ENCODE results near the gene SNX7. TPM values are rescaled to one million over a fixed set of nuclear protein-coding genes. Genes with fewer than 3 reads are reported as not detected.

The SNX7 gene
- polyA plus RNA-seq, 3 donors = 0.04 to 3.9 (median 0.15) TPM

DNA sequence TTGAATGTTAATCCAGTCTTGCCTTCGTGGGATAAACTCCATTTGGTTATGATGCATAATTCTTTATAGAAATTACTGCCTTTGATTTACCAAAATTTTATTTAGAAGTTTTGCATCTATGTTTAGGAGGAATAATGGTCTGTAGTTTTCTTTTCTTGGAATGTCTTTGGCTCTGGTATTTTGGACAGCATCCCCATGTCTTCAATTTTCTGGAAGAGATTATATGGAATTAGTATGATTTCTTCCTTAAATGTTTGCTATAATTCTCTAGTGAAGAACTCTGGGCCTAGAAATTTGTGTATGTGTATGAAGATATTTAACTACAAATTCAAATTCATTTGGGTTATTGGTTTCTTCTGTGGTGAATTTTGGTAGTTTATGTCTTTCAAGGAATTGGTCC lies 92.7 kb downstream of the SNX7 start:
- H3K9me3 Mint-ChIP-seq = no peaks in the 10 kb centered on the region
- Histone ChIP-seq H4K20me1 (ENCODE audit: insufficient read depth, low read length) (no peaks in the 10 kb centered on the region), H3K4me2 (replicated peaks; ENCODE audit: extremely low read depth, low read length, poor library complexity, severe bottlenecking) (no peak overlapping the region), H3K27ac (ENCODE audit: low read depth in 1 of 2, low read length in 2 of 2) (no peak overlapping the region), H3K4me1 (ENCODE audit: control insufficient read depth in 1 of 2, insufficient read depth in 2 of 2, low read length in 2 of 2) (no peaks in the 10 kb centered on the region), H2AFZ (ENCODE audit: insufficient read depth, low read depth, low read length, poor library complexity, severe bottlenecking) (no peak overlapping the region), H3K27me3 (ENCODE audit: control insufficient read depth in 2 of 2, insufficient read depth in 2 of 2, low read length in 2 of 2) (no peaks in the 10 kb centered on the region), H3K36me3 (replicated peaks in 1 of 2; ENCODE audit: control insufficient read depth in 1 of 2, insufficient read depth in 2 of 2, low read length in 2 of 2) (no peaks in the 10 kb centered on the region), H3K9ac (ENCODE audit: insufficient read depth, low read length, poor library complexity, severe bottlenecking) (no peak overlapping the region), H3K4me3 (replicated peaks in 1 of 3; ENCODE audit: low read depth in 2 of 3, low read length in 3 of 3) (no peak overlapping the region), H3K9me3 (replicated peaks in 1 of 2; ENCODE audit: control insufficient read depth in 1 of 2, insufficient read depth in 1 of 2, low read length in 2 of 2) (no peaks in the 10 kb centered on the region), H3K79me2 (ENCODE audit: insufficient read depth, low read length) (no peaks in the 10 kb centered on the region)
- intact Hi-C loops (cut with micrococcal nuclease) = loop anchor here in 1 of 2 donors (5.0 kb wide), 1 partner anchor 953 kb away; no protein-coding TSS in a partner anchor
- no peaks in the 10 kb centered on the region for H3K36me3 Mint-ChIP-seq
- H3K4me1 Mint-ChIP-seq = no peaks in the 10 kb centered on the region
- WGBS (ENCODE audit: insufficient coverage) = no CpG with 5 or more reads among the region's 1 CpG
- DNase-seq = no peak
- TF ChIP-seq, protein P1, sequence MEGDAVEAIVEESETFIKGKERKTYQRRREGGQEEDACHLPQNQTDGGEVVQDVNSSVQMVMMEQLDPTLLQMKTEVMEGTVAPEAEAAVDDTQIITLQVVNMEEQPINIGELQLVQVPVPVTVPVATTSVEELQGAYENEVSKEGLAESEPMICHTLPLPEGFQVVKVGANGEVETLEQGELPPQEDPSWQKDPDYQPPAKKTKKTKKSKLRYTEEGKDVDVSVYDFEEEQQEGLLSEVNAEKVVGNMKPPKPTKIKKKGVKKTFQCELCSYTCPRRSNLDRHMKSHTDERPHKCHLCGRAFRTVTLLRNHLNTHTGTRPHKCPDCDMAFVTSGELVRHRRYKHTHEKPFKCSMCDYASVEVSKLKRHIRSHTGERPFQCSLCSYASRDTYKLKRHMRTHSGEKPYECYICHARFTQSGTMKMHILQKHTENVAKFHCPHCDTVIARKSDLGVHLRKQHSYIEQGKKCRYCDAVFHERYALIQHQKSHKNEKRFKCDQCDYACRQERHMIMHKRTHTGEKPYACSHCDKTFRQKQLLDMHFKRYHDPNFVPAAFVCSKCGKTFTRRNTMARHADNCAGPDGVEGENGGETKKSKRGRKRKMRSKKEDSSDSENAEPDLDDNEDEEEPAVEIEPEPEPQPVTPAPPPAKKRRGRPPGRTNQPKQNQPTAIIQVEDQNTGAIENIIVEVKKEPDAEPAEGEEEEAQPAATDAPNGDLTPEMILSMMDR (IDR thresholded peaks at IDR 0.05) = no peak
- no peaks in the 10 kb centered on the region for H3K27me3 Mint-ChIP-seq (ENCODE audit: low read depth in 3 of 3)
- H3K27ac Mint-ChIP-seq = no peak overlapping the region
- H3K4me3 Mint-ChIP-seq = no peak overlapping the region

DNA sequence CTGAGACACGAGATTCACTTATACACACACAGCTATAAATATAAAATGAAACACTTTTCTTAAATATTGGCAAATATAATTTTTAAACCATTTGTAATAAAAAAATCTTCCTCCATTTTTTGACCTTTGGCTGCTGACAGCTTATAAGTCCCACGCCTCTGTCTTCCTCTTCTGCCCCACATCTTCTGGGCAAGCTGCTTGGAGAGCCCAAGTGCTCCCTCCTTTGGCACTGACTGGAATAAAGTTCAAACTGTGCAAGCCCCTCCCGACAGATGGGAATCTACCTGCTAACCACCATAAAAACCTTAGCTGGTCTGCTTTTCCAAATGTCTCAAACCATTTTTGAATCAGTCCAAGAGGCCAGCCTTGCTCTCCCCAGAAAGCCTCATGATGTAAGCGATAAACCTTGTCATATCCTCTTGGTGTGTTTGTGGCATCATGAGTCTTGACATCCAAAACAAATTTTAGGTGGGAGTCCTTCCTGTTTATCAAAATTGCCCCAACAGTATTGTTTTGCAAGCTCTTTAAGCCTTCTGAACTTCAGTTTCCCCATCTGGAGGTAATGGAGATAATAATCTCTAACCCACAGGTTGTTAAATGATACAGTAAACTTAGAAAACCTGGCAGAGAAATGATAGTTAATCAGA lies 99.8 kb downstream of the SNX7 start:
- Histone ChIP-seq H2AFZ (ENCODE audit: insufficient read depth, low read depth, low read length, poor library complexity, severe bottlenecking) (no peak overlapping the region), H3K9me3 (replicated peaks in 1 of 2; ENCODE audit: control insufficient read depth in 1 of 2, insufficient read depth in 1 of 2, low read length in 2 of 2) (no peaks in the 10 kb centered on the region), H3K27ac (ENCODE audit: low read depth in 1 of 2, low read length in 2 of 2) (no peak overlapping the region), H3K9ac (ENCODE audit: insufficient read depth, low read length, poor library complexity, severe bottlenecking) (no peak overlapping the region), H4K20me1 (ENCODE audit: insufficient read depth, low read length) (no peaks in the 10 kb centered on the region), H3K79me2 (ENCODE audit: insufficient read depth, low read length) (no peaks in the 10 kb centered on the region), H3K4me3 (replicated peaks in 1 of 3; ENCODE audit: low read depth in 2 of 3, low read length in 3 of 3) (no peak overlapping the region), H3K27me3 (ENCODE audit: control insufficient read depth in 2 of 2, insufficient read depth in 2 of 2, low read length in 2 of 2) (no peaks in the 10 kb centered on the region), H3K4me2 (replicated peaks; ENCODE audit: extremely low read depth, low read length, poor library complexity, severe bottlenecking) (no peak overlapping the region), H3K4me1 (ENCODE audit: control insufficient read depth in 1 of 2, insufficient read depth in 2 of 2, low read length in 2 of 2) (peaks cover 10 to 15% of the 10 kb centered on the region in 2 donors), H3K36me3 (replicated peaks in 1 of 2; ENCODE audit: control insufficient read depth in 1 of 2, insufficient read depth in 2 of 2, low read length in 2 of 2) (no peaks in the 10 kb centered on the region)
- no peak overlapping the region for H3K27ac Mint-ChIP-seq
- no peaks in the 10 kb centered on the region for H3K9me3 Mint-ChIP-seq
- H3K4me1 Mint-ChIP-seq = peaks cover 14% of the 10 kb centered on the region
- no peaks in the 10 kb centered on the region for H3K27me3 Mint-ChIP-seq (ENCODE audit: low read depth in 3 of 3)
- 71% methylated on average over 2 of the region's 4 CpGs for WGBS (ENCODE audit: insufficient coverage)
- no peak for DNase-seq
- H3K4me3 Mint-ChIP-seq = no peak overlapping the region
- TF ChIP-seq, protein P1 (IDR thresholded peaks at IDR 0.05) = no peak
- intact Hi-C loops (cut with micrococcal nuclease) = no loop called here
- no peaks in the 10 kb centered on the region for H3K36me3 Mint-ChIP-seq
